GM18951 (cell line): ENCODE data around the gene MAPK12.

Experiments
- POLR2A ChIP-seq: IDR thresholded peaks from 4 replicates; pipeline ENCODE4 v1.6.1; 2011; ENCODE audit warnings: mild to moderate bottlenecking; ENCODE audit not compliant: insufficient read length, insufficient read depth; ENCODE audit errors: extremely low read depth
- in situ Hi-C: fragments of 300-500 bp; cut with MboI; formaldehyde crosslinking; loops from one replicate; pipeline ENCODE4 v1.12.0; 2022; ENCODE audit warnings: low sequenced_read_pairs, mixed read lengths, inconsistent platforms; ENCODE audit not compliant: unreplicated experiment

MAPK12 gene

GRCh38 chr22:50246242-50247175 is 15.0 kb downstream of the MAPK12 start:
- TF ChIP-seq POLR2A: no peak
- in situ Hi-C loops: no loop called here

DNA sequence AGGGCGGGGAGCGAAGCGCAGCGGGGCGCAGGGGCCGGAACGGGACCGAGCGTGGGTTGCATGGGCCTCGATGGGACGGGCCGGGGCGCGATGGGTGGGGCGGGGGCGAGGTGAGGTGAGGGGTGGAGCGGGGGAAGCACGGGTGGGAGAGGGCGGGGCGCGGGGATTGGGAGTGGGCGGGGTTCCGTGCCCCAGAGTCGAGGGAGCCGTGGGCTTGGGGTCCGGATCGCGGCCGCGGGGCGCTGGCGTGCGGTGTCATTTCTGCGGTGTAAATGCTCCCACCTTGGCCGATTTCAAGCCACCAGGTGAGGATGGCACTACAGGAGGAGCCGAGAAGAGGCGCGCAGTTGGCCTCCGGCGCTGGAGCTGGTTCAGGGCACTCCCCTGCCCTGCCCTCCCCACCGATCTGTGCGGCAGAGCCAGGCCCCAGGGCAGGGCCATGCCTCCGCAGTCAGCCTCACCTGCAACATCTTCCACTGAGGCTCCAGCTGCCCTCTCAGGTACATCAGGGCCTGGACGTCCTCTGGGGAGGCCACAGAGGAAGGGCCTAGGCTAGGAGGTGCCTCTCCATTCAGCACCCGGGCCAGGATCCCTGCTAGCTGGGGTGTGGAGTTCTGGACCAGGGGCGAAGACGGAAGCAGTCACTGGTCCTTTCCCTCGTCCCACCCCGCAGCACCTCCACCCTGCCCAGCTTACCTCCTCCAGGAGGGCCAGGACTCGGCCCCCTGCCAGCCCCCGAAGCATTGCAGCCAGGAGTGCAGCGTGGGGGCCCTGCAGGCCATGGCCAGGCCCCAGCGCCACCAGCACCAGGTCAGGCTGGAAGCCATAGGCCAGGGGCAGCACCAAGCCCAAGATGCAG is 16.0 kb downstream of the MAPK12 start:
- no peak for TF ChIP-seq POLR2A
- in situ Hi-C loops: no loop called here

- in situ Hi-C loops: no loop called here
- TF ChIP-seq POLR2A: peak; percentile 91
Measured at GRCh38 chr22:50244420-50245213, 16.9 kb downstream of the MAPK12 start, which contains the start of gene TUBGCP6. TSS of gene TUBGCP6 (minus strand) at chr22:50245023. CDS start at chr22:50244459, 564 bp downstream.

GRCh38 chr22:50243685-50244419 is 17.6 kb downstream of the MAPK12 start:
- no peak for TF ChIP-seq POLR2A
- in situ Hi-C loops: no loop called here

GRCh38 chr22:50242406-50242949 is 19.0 kb downstream of the MAPK12 start:
- in situ Hi-C loops: no loop called here
- TF ChIP-seq POLR2A: no peak

DNA sequence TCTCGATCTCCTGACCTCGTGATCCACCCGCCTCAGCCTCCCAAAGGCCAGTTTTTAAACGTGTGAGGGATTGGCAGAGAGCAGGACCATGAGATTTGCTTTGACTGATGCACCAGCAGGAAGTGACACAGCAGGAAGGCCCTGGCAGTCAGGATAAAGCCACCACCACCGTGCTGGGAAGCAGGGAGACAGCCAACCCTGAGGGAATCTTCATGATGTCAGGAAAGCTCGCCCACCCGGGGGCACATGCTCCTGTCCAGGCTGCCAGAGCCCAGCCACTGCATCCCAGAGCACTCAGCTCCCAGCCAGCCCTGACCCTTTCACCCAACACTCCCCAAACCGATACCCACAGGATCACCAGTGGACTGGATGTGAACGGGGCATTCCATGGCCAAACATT is 22.7 kb downstream of the MAPK12 start:
- TF ChIP-seq POLR2A: no peak
- in situ Hi-C loops: no loop called here

DNA sequence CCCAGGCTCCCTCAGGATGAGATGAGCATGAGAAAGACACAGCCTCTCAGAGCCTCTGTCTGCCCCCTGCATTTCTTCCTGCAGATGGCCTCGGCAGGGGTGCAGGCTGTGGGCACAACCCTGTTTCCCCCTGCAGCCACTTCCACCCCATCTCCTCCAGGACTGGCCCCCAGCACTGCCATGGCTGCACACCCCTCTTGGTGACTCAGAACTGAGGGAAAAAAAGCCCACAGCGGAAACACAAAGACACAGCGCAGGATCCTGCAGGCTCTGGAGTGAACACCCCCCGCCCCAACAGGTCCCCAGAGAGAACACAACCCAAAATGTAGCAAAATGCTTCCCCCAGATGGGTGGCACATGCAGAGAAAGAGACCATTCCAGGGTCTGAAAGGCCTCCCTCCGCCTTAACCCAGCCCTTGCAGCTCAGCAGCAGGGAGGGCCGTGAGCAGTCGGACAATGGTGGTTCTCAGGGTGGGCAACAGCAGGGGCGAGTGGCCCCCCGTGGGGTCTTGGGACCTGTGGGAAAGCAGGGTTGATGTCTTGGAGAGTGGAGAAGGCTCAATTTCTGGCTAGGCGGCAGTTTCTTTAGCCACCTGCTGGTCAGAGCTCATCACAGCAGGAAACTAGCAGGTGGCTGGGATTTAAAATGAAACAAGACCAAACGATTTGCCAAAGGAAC is 24.6 kb downstream of the MAPK12 start:
- in situ Hi-C loops: no loop called here
- TF ChIP-seq POLR2A: no peak

DNA sequence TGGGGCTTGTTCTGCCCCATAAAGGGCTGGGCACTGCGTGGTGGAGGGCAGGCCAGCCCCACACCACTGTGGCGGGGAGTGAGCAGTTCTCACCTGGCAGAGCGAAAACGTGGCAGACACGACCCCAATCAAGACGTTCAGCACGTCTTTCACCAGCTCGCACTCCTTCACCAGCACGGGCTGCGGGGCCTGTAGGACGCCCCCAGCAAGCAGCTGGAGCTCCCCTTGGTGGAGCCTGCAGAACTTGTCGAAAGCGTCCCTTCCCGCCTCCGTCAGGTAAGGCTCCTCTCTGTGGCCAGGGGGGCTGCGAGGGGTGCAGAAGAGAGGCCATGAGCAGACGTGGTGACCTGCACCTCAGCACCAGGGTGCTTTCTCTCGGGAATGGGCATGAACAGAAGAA is 28.3 kb downstream of the MAPK12 start:
- no peak for TF ChIP-seq POLR2A
- in situ Hi-C loops: no loop called here

DNA sequence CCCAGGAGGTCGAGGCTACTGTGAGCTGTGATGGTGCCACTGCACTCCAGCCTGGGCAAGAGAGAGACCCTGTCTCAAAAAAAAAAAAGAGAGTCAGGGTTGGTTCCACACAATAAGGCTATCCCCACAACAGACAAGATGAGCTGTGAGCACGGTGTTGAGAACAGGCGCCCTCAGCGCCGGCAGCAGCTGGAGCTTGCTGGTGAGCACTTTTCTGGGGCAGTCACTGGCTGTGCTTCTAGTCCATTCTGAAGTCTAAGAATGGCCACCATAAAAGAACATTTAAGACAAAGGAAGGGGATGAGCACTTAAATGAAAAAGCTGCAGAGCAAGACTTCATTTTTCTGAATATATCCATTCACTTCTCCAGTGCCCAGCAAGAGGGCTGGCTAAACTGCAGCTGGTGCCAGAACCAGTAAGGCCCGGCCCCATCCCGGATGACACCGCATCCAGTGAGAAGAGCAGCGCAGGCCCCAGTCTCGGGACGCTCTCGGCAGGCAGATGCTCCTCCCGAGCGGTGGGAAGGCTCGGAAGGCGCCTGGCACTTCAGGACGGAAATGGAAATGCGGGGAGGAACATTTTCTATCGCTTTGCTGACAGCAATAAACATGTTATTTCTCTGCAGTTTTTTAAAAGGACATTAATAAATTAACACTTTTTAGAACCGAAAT is 28.9 kb downstream of the MAPK12 start:
- in situ Hi-C loops: no loop called here
- TF ChIP-seq POLR2A: no peak

GRCh38 chr22:50229370-50229769 is 32.1 kb downstream of the MAPK12 start:
- in situ Hi-C loops: no loop called here
- no peak for TF ChIP-seq POLR2A

- no peak for TF ChIP-seq POLR2A
- in situ Hi-C loops: no loop called here
Measured at GRCh38 chr22:50228366-50228765, 33.1 kb downstream of the MAPK12 start.

DNA sequence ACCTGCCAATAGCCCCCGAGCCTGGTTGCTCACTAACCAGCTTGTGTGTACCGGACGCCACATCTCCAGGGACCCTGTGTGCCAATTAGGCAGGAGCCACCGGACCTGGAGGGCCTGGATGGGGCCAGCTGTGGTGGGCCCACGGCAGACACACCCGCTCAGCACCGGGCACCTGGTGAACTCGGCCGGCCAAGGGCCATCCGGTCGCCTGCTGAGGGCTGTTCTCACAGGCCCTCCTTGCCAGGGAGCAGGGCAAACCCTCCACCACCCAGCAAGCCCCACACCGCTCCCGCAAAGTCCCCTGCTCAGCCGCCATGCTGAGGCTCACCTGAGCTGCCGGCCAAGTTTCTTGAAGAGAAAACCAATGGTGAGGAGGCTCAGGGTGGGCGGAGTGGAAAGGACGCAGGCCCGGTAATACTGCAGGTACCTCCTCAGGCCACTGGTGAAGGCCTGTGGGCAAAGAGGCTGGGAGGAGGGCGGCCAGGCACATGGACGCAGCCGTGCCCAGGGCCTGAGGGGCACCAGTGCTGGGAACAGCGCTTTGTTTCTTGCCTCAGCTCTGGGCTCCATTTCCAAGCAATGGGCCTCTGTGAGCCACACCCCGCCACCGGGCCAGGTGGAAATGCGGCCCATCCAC is 33.8 kb downstream of the MAPK12 start:
- in situ Hi-C loops: no loop called here

More for the DNA sequence above, 33.8 kb downstream of the MAPK12 start:
- no peak for TF ChIP-seq POLR2A
